GM19193 (cell line): Measurements from ENCODE around the gene JOSD1.
A peak's percentile ranks its signal among the peaks of the same experiment; 100 is the strongest.

Experiments
- POLR2A ChIP-seq: IDR thresholded peaks from 4 replicates; pipeline ENCODE4 v1.6.1; 2011; ENCODE audit not compliant: insufficient read depth, insufficient read length; ENCODE audit errors: extremely low read depth

The JOSD1 gene

GRCh38 chr22:38700789-38701628 is at the start of gene JOSD1:
JOSD1 (minus strand) TSS chr22:38700943; CDS start chr22:38699987, 956 bp downstream.
- peak; percentile 87 for TF ChIP-seq POLR2A

- TF ChIP-seq POLR2A: no peak
Observed at GRCh38 chr22:38750104-38750503, 49.4 kb upstream of the JOSD1 start.

GRCh38 chr22:38748487-38749136 is 47.9 kb upstream of the JOSD1 start:
- TF ChIP-seq POLR2A: no peak

GRCh38 chr22:38745676-38746460 is 45.1 kb upstream of the JOSD1 start:
- no peak for TF ChIP-seq POLR2A

GRCh38 chr22:38744981-38745380 is 44.2 kb upstream of the JOSD1 start:
- TF ChIP-seq POLR2A: no peak

GRCh38 chr22:38742176-38742942 is 41.6 kb upstream of the JOSD1 start:
- peak; percentile 21 for TF ChIP-seq POLR2A

- no peak for TF ChIP-seq POLR2A
Observed at GRCh38 chr22:38741576-38741975, 40.8 kb upstream of the JOSD1 start.

- TF ChIP-seq POLR2A: no peak
Observed at GRCh38 chr22:38741166-38741565, 40.4 kb upstream of the JOSD1 start.

GRCh38 chr22:38740754-38741153 is 40.0 kb upstream of the JOSD1 start:
- no peak for TF ChIP-seq POLR2A

GRCh38 chr22:38740116-38740723 is 39.5 kb upstream of the JOSD1 start:
- TF ChIP-seq POLR2A: no peak

- no peak for TF ChIP-seq POLR2A
Observed at GRCh38 chr22:38739300-38740055, 38.7 kb upstream of the JOSD1 start.

- TF ChIP-seq POLR2A: no peak
Observed at GRCh38 chr22:38738475-38739070, 37.8 kb upstream of the JOSD1 start.
